Transverse colon (tissue), 4 donors: Measurements from ENCODE around the gene MBOAT2. TPM values are rescaled to one million over a fixed set of nuclear protein-coding genes. Genes with fewer than 3 reads are reported as not detected.

Experiments
- DNase-seq: peaks from one replicate; pipeline ENCODE4 v3.0.0-alpha.2; 2019
- H3K27ac ChIP-seq, 4 donors: fragments of 200-600 bp; sonication (generic); 2 replicates each; pipeline ENCODE4 v1.5.1; 2016 to 2018; ENCODE audit warnings: inconsistent platforms in 4 of 4
- H3K27me3 ChIP-seq: fragments of 200-600 bp; sonication (generic); 2 replicates; pipeline ENCODE4 v1.5.1; 2017; ENCODE audit warnings: inconsistent platforms
- H3K36me3 ChIP-seq, 4 donors: fragments of 200-600 bp; sonication (generic); 2 replicates each; pipeline ENCODE4 v1.5.1; 2017 to 2019; ENCODE audit warnings: inconsistent platforms in 4 of 4
- H3K4me1 ChIP-seq, 4 donors: fragments of 200-600 bp; sonication (generic); 2 replicates each; pipeline ENCODE4 v1.5.1; 2017 to 2020; ENCODE audit warnings: inconsistent platforms in 4 of 4
- H3K4me3 ChIP-seq, 4 donors: fragments of 200-600 bp; sonication (generic); 1 replicate in 1 of 4; 2 replicates in 3 of 4; pipeline versions ENCODE4 v1.5.1 to v1.6.1; 2017 to 2019; ENCODE audit warnings: inconsistent platforms in 4 of 4
- H3K9me3 ChIP-seq, 2 donors: fragments of 200-600 bp; sonication (generic); 2 replicates each; pipeline ENCODE4 v1.5.1; 2017 to 2019; ENCODE audit warnings: inconsistent platforms in 2 of 2
- CTCF ChIP-seq, 5 experiments: fragments of 200-600 bp in 3 of 5; fragments of 450-650 bp in 2 of 5; sonication (generic) in 3 of 5; IDR thresholded peaks; 1 replicate in 2 of 5; 2 replicates in 3 of 5; pipeline ENCODE4 v1.5.1; 2016 to 2017; ENCODE audit warnings: antibody characterized with exemption in 5 of 5, inconsistent platforms in 3 of 5, mild to moderate bottlenecking in 2 of 5, moderate library complexity in 1 of 5
- EP300 ChIP-seq: sonication (generic); formaldehyde crosslinking; IDR thresholded peaks from one replicate; pipeline ENCODE4 v1.6.1; 2017; ENCODE audit warnings: antibody characterized with exemption, low read depth
- POLR2A ChIP-seq: fragments of 450-650 bp; IDR thresholded peaks from one replicate; pipeline ENCODE4 v1.6.1; 2016; ENCODE audit warnings: antibody characterized with exemption, mild to moderate bottlenecking, moderate library complexity
- POLR2AphosphoS5 ChIP-seq, 3 donors: sonication (generic); formaldehyde crosslinking; IDR thresholded peaks; one replicate each; pipeline ENCODE4 v1.6.1; 2016; ENCODE audit warnings: antibody characterized with exemption in 3 of 3
- WGBS, 2 donors: methylation state at CpG; one replicate each; pipeline ENCODE4 v1.1.5; 2018; ENCODE audit warnings: low coverage in 1 of 2; 5-methylcytosine and 5-hydroxymethylcytosine counted together
- in situ Hi-C, 4 donors: fragments of 200-750 bp; cut with MboI; loops; one replicate each; pipeline versions ENCODE4 v1.15.0 to v1.15.1; 2017; ENCODE audit warnings: low sequenced_read_pairs in 3 of 4, low pct_ligation_motif_present in 1 of 4, low pct_unique_long_range_greater_than_20kb in 1 of 4
- intact Hi-C: fragments of 100-400 bp; cut with DNase I; formaldehyde crosslinking; loops from one replicate; pipeline ENCODE4 v1.15.1; 2023; ENCODE audit warnings: low total_unique reads
- total RNA-seq, 4 donors: library from RNA; depleted of rRNA; stranded (reverse); fragments of >200 nt; gene quantifications; one replicate each; pipeline ENCODE4 v1.1.0, GENCODE V29; 2016

The MBOAT2 gene
- total RNA-seq, 4 donors from 2014 or later, result 10.0 to 132 (median 89.2) TPM

GRCh38 chr2:8985561-8986326 lies 17.7 kb downstream of the MBOAT2 start:
- TF ChIP-seq POLR2A, result no peak
- WGBS, 2 donors, result 92 to 97% methylated on average over 3 to 4 of the region's 4 CpGs
- H3K27ac ChIP-seq, result no peak overlapping the region
- no peaks in the 10 kb centered on the region for H3K36me3 ChIP-seq
- no peaks in the 10 kb centered on the region for H3K9me3 ChIP-seq
- no peak overlapping the region for H3K4me3 ChIP-seq
- no peak for DNase-seq
- intact Hi-C loops, result no loop called here
- in situ Hi-C loops, result no loop called here
- no peaks in the 10 kb centered on the region for H3K27me3 ChIP-seq
- peaks cover 0 to 5% (median 2%) of the 10 kb centered on the region in 4 donors for H3K4me1 ChIP-seq

- in situ Hi-C loops, result no loop called here
- TF ChIP-seq CTCF (IDR thresholded peaks at IDR 0.05) (no peak), POLR2AphosphoS5 (IDR thresholded peaks at IDR 0.05) (no peak), EP300 (no peak), POLR2A (no peak)
- H3K9me3 ChIP-seq, result no peaks in the 10 kb centered on the region
Observed at GRCh38 chr2:8984855-8985254, 18.6 kb downstream of the MBOAT2 start.

GRCh38 chr2:8984157-8984556 lies 19.3 kb downstream of the MBOAT2 start:
- in situ Hi-C loops, result no loop called here
- intact Hi-C loops, result no loop called here
- WGBS, 2 donors, result 48% methylated on average over 5 of the region's 5 CpGs

More at GRCh38 chr2:8984855-8985254, 18.6 kb downstream of the MBOAT2 start:
- WGBS, 2 donors, result 64% methylated on average over 4 of the region's 4 CpGs
- no peaks in the 10 kb centered on the region for H3K27me3 ChIP-seq
- intact Hi-C loops, result no loop called here
- no peaks in the 10 kb centered on the region for H3K36me3 ChIP-seq
- DNase-seq, result no peak
- H3K27ac ChIP-seq, result no peak overlapping the region
- peaks cover 0 to 5% (median 2%) of the 10 kb centered on the region in 4 donors for H3K4me1 ChIP-seq
- no peak overlapping the region for H3K4me3 ChIP-seq

GRCh38 chr2:8983571-8983970 lies 19.9 kb downstream of the MBOAT2 start:
- no peak overlapping the region for H3K27ac ChIP-seq
- no peak for TF ChIP-seq EP300
- TF ChIP-seq POLR2A, result no peak
- no peak for TF ChIP-seq CTCF (IDR thresholded peaks at IDR 0.05)
- no peak for TF ChIP-seq POLR2AphosphoS5 (IDR thresholded peaks at IDR 0.05)
- H3K27me3 ChIP-seq, result no peaks in the 10 kb centered on the region
- no peaks in the 10 kb centered on the region for H3K9me3 ChIP-seq
- no peak overlapping the region for H3K4me3 ChIP-seq
- DNase-seq, result no peak
- in situ Hi-C loops (no loop called here), intact Hi-C loops (no loop called here)
- 78 to 95% methylated on average over 1 of the region's 1 CpG for WGBS, 2 donors
- no peaks in the 10 kb centered on the region for H3K36me3 ChIP-seq
- H3K4me1 ChIP-seq, result peaks cover 0 to 5% (median 2%) of the 10 kb centered on the region in 4 donors

More at GRCh38 chr2:8984157-8984556, 19.3 kb downstream of the MBOAT2 start:
- DNase-seq, result no peak
- no peak for TF ChIP-seq EP300
- TF ChIP-seq POLR2A, result no peak
- TF ChIP-seq POLR2AphosphoS5 (IDR thresholded peaks at IDR 0.05), result no peak
- TF ChIP-seq CTCF (IDR thresholded peaks at IDR 0.05), result no peak
- Histone ChIP-seq H3K4me3 (no peak overlapping the region), H3K9me3 (no peaks in the 10 kb centered on the region), H3K27me3 (no peaks in the 10 kb centered on the region), H3K4me1 (peaks cover 0 to 5% (median 2%) of the 10 kb centered on the region in 4 donors), H3K36me3 (no peaks in the 10 kb centered on the region), H3K27ac (no peak overlapping the region)
